Right lobe of liver (tissue), 6 donors: ENCODE data around the gene FTSJ3. TPM values are rescaled to one million over a fixed set of nuclear protein-coding genes. Genes with fewer than 3 reads are reported as not detected.

Experiments used
- ATAC-seq, 4 donors: fragments of 200-7000 bp; cut with Tn5 transposase; one replicate each; pipeline ENCODE4 v1.9.1; 2020; ENCODE audit warnings: mild to moderate bottlenecking in 4 of 4, moderate library complexity in 4 of 4
- DNase-seq, 3 donors: peaks; one replicate each; pipeline ENCODE4 v3.0.0-alpha.2; 2020
- H3K27ac ChIP-seq, 3 donors: fragments of 200-600 bp; one replicate each; pipeline ENCODE4 v1.8.0; 2022
- H3K27me3 ChIP-seq, 2 donors: fragments of 200-600 bp; one replicate each; pipeline ENCODE4 v1.8.0; 2022
- H3K36me3 ChIP-seq, 4 donors: fragments of 200-600 bp; sonication (generic) in 1 of 4; one replicate each; pipeline versions ENCODE4 v1.5.1 to v1.8.0; 2017 to 2022; ENCODE audit warnings: control low read depth in 1 of 4
- H3K4me1 ChIP-seq, 4 donors: fragments of 200-600 bp; sonication (generic) in 1 of 4; one replicate each; pipeline versions ENCODE4 v1.5.1 to v1.8.0; 2017 to 2022; ENCODE audit warnings: control low read depth in 1 of 4
- H3K4me3 ChIP-seq, 3 donors: fragments of 200-600 bp; one replicate each; pipeline ENCODE4 v1.8.0; 2022
- H3K9me3 ChIP-seq, 4 donors: fragments of 200-600 bp; sonication (generic) in 1 of 4; one replicate each; pipeline versions ENCODE4 v1.5.1 to v1.8.0; 2017 to 2022; ENCODE audit warnings: control low read depth in 1 of 4
- CTCF ChIP-seq, 4 donors: fragments of 200-600 bp in 3 of 4; fragments of 450-650 bp in 1 of 4; IDR thresholded peaks; one replicate each; pipeline versions ENCODE4 v1.5.1 to v1.8.0; 2016 to 2022; ENCODE audit warnings: antibody characterized with exemption in 4 of 4, mild to moderate bottlenecking in 2 of 4
- POLR2A ChIP-seq: fragments of 450-650 bp; IDR thresholded peaks from one replicate; pipeline ENCODE4 v1.6.1; 2017; ENCODE audit warnings: antibody characterized with exemption, mild to moderate bottlenecking
- WGBS: methylation state at CpG from one replicate; pipeline ENCODE4 v1.1.6; 2018; ENCODE audit warnings: low coverage, low lambda C conversion rate; ENCODE audit not compliant: insufficient coverage; ENCODE audit errors: missing lambda C conversion rate; 5-methylcytosine and 5-hydroxymethylcytosine counted together
- intact Hi-C, 2 donors: fragments of 100-400 bp; cut with DNase I; formaldehyde crosslinking; loops; one replicate each; pipeline versions ENCODE4 v1.11.2 to v1.14.1; 2022
- total RNA-seq, 6 experiments: library from RNA; depleted of rRNA in 2 of 6; stranded (reverse); fragments of >200 nt in 2 of 6; fragmentation: NEBNext Ultra II Directional in 3 of 6; extraction: Animal tissue kit (Norgen Biotek cat#: 25700) in 3 of 6; gene quantifications; one replicate each; pipeline versions ENCODE4 v1.1.0 to v1.2.4, GENCODE V29; 2016 to 2023
- donor health status: DM: no; HTN: yes; CAD: no.
- donor health status: DM: no; HTN: no; CAD: no.
- donor health status: DM: no; HTN: no; CAD: no.
- donor health status: DM: no; HTN: yes; CAD: no.
- donor health status: DM: no; HTN: yes; CAD: no.

The FTSJ3 gene
- total RNA-seq, 6 experiments from 2014 or later = 12.9 to 25.9 (median 19.0) TPM

GRCh38 chr17:63841350-63842172 is 14.1 kb upstream of the FTSJ3 start:
- H3K36me3 ChIP-seq = peaks cover 0 to 5% (median 0%) of the 10 kb centered on the region in 4 donors
- peaks cover 0 to 3% (median 0%) of the 10 kb centered on the region in 4 donors for H3K9me3 ChIP-seq
- intact Hi-C loops = no loop called here
- peak; percentile 5 to 40 (median 10) for ATAC-seq
- peak; percentile 67 to 83 (median 79) for DNase-seq
- H3K27me3 ChIP-seq = no peaks in the 10 kb centered on the region
- WGBS = 4% methylated on average over 9 of the region's 26 CpGs
- TF ChIP-seq CTCF (IDR thresholded peaks at IDR 0.05) (no peak), POLR2A (no peak)
- peak overlapping the region; percentile 72 to 91 (median 90) for H3K4me3 ChIP-seq
- H3K4me1 ChIP-seq = peaks cover 3 to 51% (median 27%) of the 10 kb centered on the region in 4 donors
- peak overlapping the region; percentile 74 to 92 (median 83) for H3K27ac ChIP-seq

- Histone ChIP-seq H3K27ac (peak overlapping the region in 2 of 3 donors; percentile 74 to 92), H3K9me3 (peaks cover 0 to 3% (median 0%) of the 10 kb centered on the region in 4 donors), H3K4me1 (peaks cover 3 to 51% (median 27%) of the 10 kb centered on the region in 4 donors), H3K27me3 (no peaks in the 10 kb centered on the region), H3K4me3 (peak overlapping the region in 2 of 3 donors; percentile 72 to 90), H3K36me3 (peaks cover 0 to 13% (median 3%) of the 10 kb centered on the region in 4 donors)
- DNase-seq (no peak), ATAC-seq (no peak)
- WGBS = 48% methylated on average over 2 of the region's 4 CpGs
- intact Hi-C loops = no loop called here
- TF ChIP-seq CTCF (IDR thresholded peaks at IDR 0.05) (no peak), POLR2A (no peak)
Observed at GRCh38 chr17:63840591-63841349, 13.3 kb upstream of the FTSJ3 start.

GRCh38 chr17:63838631-63839171 is 11.2 kb upstream of the FTSJ3 start:
- Histone ChIP-seq H3K27ac (peak overlapping the region in 2 of 3 donors; percentile 79 to 92), H3K27me3 (no peaks in the 10 kb centered on the region), H3K9me3 (peaks cover 0 to 3% (median 0%) of the 10 kb centered on the region in 4 donors), H3K36me3 (peaks cover 0 to 31% (median 8%) of the 10 kb centered on the region in 4 donors), H3K4me3 (peak overlapping the region in 1 of 3 donors; percentile 0), H3K4me1 (peaks cover 3 to 47% (median 26%) of the 10 kb centered on the region in 4 donors)
- TF ChIP-seq CTCF (IDR thresholded peaks at IDR 0.05) (no peak), POLR2A (peak; percentile 60)
- DNase-seq (peak; percentile 81 to 97 (median 93)), ATAC-seq (peak; percentile 28 to 62 (median 52))
- intact Hi-C loops = no loop called here
- WGBS = 37% methylated on average over 4 of the region's 7 CpGs

- WGBS = 0% methylated on average over 1 of the region's 5 CpGs
- no peak for ATAC-seq
- intact Hi-C loops = no loop called here
- no peak for TF ChIP-seq POLR2A
- no peak for TF ChIP-seq CTCF (IDR thresholded peaks at IDR 0.05)
- peak overlapping the region in 1 of 3 donors; percentile 0 for H3K4me3 ChIP-seq
- H3K27ac ChIP-seq = peak overlapping the region in 2 of 3 donors; percentile 68 to 79
- H3K27me3 ChIP-seq = no peaks in the 10 kb centered on the region
- H3K9me3 ChIP-seq = peaks cover 0 to 3% (median 0%) of the 10 kb centered on the region in 4 donors
- H3K4me1 ChIP-seq = peaks cover 3 to 45% (median 24%) of the 10 kb centered on the region in 4 donors
- no peak for DNase-seq
- H3K36me3 ChIP-seq = peaks cover 0 to 38% (median 15%) of the 10 kb centered on the region in 4 donors
Observed at GRCh38 chr17:63837962-63838600, 10.6 kb upstream of the FTSJ3 start.
